ENCODE data around the gene SPOCK1.
"Not testable (repeated sequence)": the region's sequence is repeated elsewhere in the genome, so short reads cannot be mapped to it uniquely, and the experiment has no call there.

SPOCK1 gene

GRCh38 chr5:137259115-137259514 lies 240.0 kb downstream of the SPOCK1 start:
- not testable (repeated sequence) for FAIRE-seq

DNA sequence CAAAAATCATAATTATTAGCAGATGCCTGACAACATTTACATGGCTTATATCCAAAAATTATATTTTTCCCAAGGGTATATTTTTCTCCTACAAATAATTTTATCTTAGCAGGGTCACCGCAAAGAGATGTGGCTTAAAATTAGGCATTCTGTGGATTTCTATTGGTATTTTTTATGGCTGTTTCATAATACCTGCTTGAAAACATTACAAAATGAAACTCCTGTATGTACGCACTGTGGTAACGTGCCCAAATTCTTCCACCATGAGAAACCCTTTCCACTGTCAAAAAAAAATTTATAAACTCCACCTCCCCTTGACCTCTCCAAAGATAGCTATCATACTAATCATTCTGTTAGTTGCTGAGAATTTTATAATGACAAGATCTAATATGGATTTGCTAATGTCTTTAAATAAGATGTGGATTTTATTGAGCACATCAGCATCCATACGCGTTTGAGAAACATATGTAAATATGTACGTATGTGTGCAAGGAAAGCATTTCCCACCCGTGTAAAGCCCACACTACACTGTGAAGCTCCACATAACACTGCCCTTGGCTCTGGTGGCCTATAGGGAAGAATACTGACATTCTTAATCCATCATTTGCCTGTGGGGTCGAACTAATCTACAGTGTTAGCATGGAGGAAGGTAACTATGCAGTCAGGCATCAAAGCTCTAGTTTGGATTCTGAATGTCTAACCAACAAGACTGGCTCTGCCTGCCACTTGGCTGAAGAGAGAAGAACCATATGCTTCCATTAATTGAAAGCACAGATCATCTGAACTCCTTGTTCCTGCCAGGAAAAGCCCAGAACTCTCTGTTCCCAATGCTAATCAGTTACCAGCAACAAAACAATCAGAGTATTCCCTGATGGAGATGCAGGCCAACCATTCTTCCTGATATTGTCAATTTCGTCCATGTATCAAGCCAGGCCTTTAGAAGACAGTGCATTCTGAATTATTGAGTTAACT lies 244.7 kb downstream of the SPOCK1 start:
- no peak for FAIRE-seq

GRCh38 chr5:137252512-137252911 lies 246.6 kb downstream of the SPOCK1 start:
- no peak for FAIRE-seq

GRCh38 chr5:137250421-137250820 lies 248.7 kb downstream of the SPOCK1 start:
- no peak for FAIRE-seq

DNA sequence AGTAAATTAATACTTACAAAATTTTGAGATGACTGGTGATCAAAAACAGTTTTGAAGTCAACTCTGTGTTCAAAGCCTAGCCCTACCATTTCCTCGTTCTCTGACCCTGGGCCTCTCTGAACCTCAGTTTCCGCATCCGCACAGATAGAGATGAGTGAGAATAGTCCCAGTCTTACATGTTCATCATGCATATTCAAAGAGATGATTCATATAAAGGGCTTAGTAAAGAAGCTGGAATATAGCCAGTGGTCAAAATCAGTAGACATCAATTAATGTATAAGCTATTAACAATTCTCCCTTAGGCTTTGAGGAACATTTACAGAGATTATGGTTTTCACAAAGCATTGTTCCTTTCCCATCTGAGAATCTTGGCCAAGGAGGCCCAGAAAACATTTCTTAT lies 250.6 kb downstream of the SPOCK1 start:
- FAIRE-seq: no peak

- FAIRE-seq: no peak
These were observed 253.7 kb downstream of the SPOCK1 start for GRCh38 chr5:137245438-137245837.

DNA sequence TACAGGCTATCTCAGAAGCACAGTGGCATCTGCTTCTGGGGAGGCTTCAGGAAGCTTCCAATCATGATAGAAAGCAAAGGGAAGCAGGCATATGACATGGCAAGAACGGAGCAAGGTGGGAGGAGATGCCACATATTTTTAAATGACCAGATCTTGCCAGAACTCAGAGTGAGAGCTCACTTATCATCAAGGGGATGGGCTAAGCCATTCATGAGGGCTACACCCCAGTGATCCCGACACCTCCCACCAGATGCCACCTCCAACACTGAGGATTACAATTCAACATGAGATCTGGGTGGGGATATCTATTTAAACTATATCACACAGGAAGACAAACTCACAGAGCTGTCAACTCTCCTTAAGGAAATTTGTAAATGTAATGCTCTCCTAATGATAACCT lies 258.8 kb downstream of the SPOCK1 start:
- no peak for FAIRE-seq

- no peak for FAIRE-seq
These were observed 262.1 kb downstream of the SPOCK1 start for GRCh38 chr5:137236849-137237507.

DNA sequence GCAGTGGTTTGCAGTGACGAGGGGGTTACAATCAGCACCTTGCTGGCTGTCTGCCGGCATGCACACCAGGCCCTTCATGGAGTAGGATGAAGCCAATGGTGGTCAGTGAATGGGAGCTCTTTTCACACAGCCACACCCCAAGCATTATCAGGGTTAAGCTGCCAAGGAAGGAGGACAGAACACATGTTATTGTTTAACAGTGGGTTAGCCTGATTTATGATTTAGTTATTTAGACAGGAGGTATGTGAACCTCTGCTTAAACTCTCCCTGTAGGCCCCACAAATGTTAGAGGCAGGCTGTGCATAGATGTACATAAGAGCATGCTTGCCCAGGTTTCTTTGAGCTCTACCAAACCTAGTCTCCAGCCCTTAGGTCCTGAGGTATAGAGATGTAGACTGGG lies 262.9 kb downstream of the SPOCK1 start:
- no peak for FAIRE-seq

GRCh38 chr5:137234973-137235943 lies 263.9 kb downstream of the SPOCK1 start:
- no peak for FAIRE-seq

DNA sequence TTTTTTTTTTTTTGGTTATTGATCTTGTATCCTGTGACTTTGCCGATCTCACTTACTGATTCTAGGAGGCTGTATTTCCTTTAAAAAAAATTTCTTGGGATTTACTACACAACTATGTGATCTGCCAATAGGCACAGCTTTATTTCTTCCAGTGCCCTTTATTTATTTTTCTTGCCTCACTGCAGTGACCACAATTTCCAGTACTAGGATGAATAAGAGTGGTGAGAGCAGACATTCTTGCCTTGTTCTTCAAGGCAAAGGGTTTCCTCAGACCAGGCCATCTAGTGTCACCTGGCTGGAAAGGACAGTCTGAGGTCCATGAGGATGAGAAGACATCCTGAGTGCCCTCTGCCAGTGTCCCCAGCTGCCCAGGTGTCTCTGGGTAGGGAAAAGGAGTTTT lies 265.4 kb downstream of the SPOCK1 start:
- FAIRE-seq: no peak

- FAIRE-seq: not testable (repeated sequence)
These were observed 265.8 kb downstream of the SPOCK1 start for GRCh38 chr5:137233304-137233703.

DNA sequence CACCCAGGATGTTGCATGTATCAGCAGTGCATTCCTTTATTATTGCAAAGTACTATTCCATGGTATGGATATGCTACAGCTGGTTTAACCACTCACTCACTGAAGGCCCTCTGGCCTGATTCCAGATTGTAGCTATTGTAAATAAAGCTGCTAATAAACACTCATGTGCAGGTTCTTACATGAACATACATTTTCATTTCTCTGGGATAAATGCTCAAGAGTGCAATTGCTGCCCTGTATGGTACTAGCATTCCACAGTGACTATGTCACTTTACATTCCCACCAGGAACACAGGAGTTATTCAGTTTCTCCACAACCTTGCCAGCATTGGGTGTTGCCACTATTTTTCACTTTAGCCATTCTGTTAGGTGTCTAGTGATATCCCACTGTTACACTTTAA lies 267.6 kb downstream of the SPOCK1 start:
- FAIRE-seq: no peak

GRCh38 chr5:137228816-137229215 lies 270.3 kb downstream of the SPOCK1 start:
- FAIRE-seq: no peak

DNA sequence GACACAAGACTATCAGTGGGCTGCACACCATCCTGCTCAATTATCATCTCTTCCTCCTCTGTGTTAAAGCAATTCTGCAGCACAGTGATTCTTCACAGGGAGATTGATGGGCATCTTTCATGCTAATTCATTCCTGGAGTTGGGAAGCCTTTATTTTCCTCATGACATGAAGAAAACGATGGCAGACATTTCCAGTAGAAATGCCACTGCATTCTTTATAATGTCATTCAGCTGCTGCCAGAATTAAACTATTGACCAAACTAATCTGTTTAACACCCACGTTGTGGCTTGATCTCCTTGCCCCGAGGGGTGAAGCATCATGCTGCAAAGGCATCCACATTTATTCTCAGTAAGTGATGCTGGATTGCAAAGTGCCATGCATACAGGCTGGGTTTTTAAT lies 273.0 kb downstream of the SPOCK1 start:
- no peak for FAIRE-seq

DNA sequence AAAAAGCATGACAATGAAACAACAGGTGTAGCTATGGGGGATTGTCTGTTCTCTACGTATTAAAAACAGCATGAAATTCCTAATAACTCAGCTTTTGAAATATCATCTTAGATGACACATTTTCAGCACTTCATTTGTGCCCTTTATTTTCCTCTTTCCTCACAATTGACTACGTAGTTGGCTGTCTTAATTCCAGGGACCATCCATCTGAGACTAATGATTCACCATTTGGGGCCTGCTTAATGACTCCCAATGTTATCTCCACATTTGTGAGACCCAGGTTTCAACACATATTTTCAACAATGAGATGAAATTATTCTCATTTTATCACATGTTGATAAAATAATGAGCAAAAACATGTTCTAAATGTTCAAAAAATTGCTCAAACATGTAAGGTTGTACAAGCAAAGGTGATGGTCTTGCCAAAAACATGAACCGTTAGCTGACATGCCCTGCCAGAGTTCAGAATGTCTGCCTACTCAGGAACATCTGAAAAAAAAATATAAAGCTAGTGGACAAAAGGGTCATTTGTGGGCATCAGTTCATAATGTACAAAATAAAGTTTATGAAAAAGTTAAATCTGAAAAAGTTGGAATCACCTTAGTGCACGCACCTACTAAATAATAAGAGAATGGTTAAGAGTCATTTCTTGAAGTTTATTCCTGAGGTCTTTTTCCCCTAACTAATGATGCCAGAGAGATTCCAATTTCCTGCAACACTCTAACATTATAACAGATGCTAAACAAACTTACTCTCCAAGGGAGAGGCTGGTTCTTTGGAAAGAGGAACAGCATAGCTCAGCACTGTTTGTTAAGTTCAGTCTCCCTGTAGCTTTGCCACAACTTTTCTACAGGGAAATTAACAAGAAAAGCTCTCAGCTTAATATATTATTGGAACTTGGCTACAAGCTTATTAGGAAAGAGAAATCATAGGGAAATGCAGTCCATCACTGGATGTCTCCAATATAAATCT lies 275.5 kb downstream of the SPOCK1 start:
- FAIRE-seq: no peak

- FAIRE-seq: no peak
These were observed 277.2 kb downstream of the SPOCK1 start for GRCh38 chr5:137221943-137222342.

- no peak for FAIRE-seq
These were observed 278.6 kb downstream of the SPOCK1 start for GRCh38 chr5:137220523-137220927.

DNA sequence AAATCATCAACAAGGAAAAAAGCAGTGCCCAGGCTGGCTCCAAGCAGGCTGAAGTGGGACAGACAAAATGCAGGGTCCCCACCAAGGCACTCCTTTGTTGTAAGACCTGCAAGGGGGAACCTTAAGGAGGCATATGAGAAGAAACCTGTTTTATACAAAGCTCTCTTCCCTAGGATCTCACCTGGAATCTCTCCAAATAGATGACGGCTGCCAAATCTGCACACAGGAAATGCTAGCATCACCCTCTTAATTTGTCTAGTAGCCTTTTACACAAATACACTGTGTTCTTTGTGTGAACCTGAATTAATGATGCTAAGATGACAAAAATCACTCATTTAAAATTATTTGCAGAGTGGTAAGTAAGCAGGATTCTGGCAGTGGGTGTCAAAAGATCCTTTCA lies 280.2 kb downstream of the SPOCK1 start:
- no peak for FAIRE-seq

- FAIRE-seq: no peak
These were observed 280.7 kb downstream of the SPOCK1 start for GRCh38 chr5:137218471-137218870.

DNA sequence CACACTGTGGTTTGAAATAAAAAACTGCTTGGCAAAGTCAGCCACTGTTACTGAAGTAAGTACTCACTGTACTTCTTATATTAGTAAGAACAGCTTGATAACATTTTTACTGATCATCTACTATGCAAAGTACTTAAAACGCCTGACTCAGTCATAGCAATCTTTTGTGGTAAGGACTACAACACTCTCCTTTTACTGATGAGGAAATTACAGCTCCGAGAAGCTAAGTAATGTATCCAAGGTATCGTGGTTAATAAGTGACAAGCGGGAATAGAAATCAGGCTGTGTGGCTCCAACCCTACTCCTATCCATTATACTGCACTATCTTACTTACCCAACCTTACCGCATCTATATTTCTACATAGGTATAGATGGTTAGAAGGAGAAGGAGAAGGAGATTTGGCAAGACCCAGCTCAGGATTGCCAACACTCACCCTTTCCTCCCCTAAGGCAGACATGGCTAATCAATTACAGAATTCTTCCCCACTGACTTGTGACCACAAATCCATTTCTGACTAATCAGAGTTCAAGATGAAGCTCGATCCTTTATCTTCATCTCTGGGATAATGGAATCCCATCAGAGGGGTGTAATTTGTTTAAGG lies 281.4 kb downstream of the SPOCK1 start:
- FAIRE-seq: no peak

All from colon (tissue), 2 donors.